ENCODE measurements around the gene SLC2A3.

DNA sequence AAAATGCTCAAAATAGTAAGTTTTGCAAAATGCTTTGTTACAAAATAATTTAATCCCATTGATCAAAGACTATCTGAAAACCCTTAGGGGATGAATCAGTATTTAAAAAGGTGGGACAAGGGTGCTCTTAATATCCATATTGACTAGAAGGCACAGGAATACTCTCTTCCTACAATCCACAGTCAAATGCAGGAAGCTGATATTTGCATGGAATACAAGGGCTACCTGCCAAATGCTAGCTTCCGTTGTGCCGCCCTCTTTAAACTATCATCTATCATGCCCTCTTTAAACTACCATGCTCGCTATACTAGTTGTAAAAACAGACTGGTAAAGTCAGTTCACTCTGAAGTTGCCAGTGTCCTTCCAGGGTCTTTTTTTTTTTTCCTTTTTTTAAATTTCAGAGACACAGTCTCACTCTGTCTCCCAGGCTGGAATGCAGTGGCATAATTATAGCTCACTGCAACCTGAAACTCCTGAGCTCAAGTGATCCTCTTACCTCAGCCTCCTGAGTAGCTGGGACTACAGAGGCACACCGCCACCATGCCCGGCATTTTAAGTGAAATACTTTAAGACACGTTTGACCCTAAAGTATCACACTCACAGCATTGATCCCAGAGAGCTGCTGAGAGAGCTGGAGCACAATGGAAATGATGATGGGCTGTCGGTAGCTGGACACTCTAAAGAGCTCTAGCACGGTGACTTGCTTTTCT is 6.7 kb downstream of the SLC2A3 start:
- TF ChIP-seq, protein P1, sequence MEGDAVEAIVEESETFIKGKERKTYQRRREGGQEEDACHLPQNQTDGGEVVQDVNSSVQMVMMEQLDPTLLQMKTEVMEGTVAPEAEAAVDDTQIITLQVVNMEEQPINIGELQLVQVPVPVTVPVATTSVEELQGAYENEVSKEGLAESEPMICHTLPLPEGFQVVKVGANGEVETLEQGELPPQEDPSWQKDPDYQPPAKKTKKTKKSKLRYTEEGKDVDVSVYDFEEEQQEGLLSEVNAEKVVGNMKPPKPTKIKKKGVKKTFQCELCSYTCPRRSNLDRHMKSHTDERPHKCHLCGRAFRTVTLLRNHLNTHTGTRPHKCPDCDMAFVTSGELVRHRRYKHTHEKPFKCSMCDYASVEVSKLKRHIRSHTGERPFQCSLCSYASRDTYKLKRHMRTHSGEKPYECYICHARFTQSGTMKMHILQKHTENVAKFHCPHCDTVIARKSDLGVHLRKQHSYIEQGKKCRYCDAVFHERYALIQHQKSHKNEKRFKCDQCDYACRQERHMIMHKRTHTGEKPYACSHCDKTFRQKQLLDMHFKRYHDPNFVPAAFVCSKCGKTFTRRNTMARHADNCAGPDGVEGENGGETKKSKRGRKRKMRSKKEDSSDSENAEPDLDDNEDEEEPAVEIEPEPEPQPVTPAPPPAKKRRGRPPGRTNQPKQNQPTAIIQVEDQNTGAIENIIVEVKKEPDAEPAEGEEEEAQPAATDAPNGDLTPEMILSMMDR (IDR thresholded peaks at IDR 0.05), result no peak
- TF ChIP-seq EP300 (IDR thresholded peaks at IDR 0.05; ENCODE audit: low read depth), result no peak
- no peak for TF ChIP-seq POLR2A (IDR thresholded peaks at IDR 0.05)
- TF ChIP-seq POLR2AphosphoS5 (IDR thresholded peaks at IDR 0.05), result no peak

All from transverse colon (tissue), 4 donors.